ENCODE measurements around the gene FBXO5.
"Not testable (repeated sequence)": the region's sequence is repeated elsewhere in the genome, so short reads cannot be mapped to it uniquely, and the experiment has no call there.

FBXO5 gene

GRCh38 chr6:152982904-152983636 is at the start of gene FBXO5:
Gene FBXO5, minus strand, starts transcription at chr6:152983041. Its CDS starts 82 bp downstream, at chr6:152982959.
- peak; percentile 87 to 92 (median 90) for DNase-seq (ENCODE audit: low read depth in 2 of 3, low spot score in 2 of 3)

GRCh38 chr6:153032255-153032882 is 49.5 kb upstream of the FBXO5 start:
- no peak for DNase-seq (ENCODE audit: low read depth in 2 of 3, low spot score in 2 of 3)

DNA sequence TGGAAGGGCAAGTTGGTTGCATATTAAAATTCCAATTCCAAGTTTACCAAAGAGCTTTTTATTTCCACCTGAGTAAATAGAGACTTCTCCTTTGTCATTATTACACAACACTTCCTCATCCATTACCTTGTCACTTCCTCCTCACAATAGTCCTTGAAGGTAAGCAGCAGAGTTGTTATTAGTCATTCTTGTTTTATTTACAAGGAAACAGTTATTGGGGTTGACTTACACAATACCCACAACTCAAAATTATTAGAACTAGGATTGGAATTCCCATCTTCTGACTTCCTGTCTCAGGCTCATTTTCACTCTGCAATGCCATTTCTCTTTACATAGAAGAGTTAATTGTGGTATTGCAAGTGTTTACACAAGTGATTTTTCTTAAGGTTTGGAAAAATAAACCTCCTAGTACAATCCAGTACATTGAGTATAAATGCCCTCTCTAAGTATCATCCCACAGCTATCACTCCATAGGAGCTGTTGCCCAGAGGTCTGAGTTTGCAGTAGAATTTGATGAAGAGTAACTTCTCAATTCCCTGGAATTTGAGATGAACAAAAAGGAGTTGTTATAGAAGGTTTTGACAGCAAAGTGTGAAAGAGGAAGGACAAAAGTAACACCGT is 48.6 kb upstream of the FBXO5 start:
- no peak for DNase-seq (ENCODE audit: low read depth in 2 of 3, low spot score in 2 of 3)

DNA sequence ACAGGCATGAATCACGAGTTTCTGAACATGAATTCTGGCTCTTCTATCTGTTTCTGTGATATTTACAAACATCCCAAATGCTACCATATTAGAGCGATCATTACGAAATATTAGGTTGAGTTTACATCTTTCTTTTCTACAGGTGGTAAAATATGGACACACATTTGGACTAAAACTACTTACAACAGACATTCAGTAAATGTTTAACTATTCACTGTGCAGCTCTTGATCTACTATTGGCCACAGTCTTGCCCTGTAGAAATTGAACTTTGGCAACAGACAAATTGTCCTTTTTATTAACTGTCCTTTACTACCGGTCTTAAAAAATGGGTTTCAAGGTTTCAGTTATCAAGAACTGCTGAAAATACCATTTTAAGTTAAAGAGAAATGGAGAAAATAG is 46.1 kb upstream of the FBXO5 start:
- DNase-seq (ENCODE audit: low read depth in 2 of 3, low spot score in 2 of 3): no peak

DNA sequence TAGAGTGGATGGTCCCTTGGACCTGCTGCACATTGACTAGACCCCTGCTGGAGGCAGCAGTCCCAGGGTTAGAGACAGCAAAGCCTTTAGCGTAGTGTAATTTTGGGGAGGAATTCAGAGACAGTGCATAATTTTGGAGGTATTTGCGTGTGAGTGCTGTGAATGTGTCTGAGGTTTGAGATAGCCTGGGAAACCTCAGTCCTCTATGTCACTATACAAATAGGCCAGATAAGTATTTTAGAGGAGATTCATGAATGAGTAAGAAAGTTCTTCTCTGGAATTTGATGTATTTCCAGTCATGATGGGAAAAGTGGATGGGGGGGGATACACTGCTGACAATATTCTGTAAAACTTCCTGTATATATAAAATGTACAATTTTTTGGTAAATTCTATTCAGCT is 45.4 kb upstream of the FBXO5 start:
- no peak for DNase-seq (ENCODE audit: low read depth in 2 of 3, low spot score in 2 of 3)

DNA sequence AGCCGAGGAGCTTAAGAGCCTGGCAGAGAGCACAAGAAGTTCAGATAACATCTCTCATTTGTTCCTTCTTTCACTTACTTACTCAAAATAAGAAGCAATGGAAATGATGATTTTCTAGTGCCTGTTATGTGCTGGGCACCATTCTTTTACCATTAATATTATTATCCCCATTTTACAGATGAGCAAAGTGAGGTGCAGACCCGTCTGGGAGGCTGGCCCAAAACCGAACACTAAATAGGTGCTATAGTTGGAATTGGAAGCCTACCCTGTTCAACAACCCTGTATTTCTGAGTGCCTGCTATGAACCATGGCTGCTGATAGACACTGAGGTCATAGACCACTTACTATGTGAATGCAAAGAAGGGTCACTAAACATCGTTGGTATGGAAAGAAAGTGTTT is 44.6 kb upstream of the FBXO5 start:
- no peak for DNase-seq (ENCODE audit: low read depth in 2 of 3, low spot score in 2 of 3)

GRCh38 chr6:153024709-153025017 is 41.8 kb upstream of the FBXO5 start:
- no peak for DNase-seq (ENCODE audit: low read depth in 2 of 3, low spot score in 2 of 3)

DNA sequence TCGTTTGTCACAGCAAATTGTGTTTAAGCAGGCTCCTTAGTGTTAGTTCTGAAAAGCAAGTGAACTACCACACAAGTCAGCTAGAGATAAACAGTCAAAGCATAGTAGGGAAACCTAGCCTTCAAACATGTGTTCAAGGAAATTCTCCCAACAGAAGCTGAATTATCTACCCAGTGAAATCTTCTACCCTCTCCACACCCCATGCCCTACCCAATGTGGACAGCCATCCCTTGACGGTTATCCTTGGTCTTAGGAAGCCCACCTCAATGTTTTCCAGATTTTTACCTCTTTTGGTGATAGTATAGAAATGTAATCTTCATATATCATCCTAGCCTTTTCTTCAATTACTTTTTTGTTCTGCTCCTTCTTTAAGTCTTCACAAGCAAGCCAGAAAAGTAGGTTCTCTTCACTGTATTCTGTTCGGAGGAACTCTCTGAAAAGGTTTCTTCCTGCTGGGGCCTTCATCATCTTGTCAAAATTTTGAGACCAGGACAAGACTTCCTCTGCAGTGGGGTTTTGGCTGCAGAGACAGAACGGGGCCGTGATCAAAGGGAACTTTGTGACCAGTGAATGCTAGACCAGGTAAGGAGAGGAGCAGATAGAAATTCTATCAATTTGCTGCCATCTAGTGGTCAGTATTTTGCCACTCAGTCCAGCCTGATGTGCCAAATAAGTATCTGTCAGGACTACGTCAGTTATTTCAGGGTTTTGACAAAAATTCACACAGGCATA is 41.3 kb upstream of the FBXO5 start:
- no peak for DNase-seq (ENCODE audit: low read depth in 2 of 3, low spot score in 2 of 3)

GRCh38 chr6:153018355-153018754 is 35.5 kb upstream of the FBXO5 start:
- DNase-seq (ENCODE audit: low read depth in 2 of 3, low spot score in 2 of 3): no peak

DNA sequence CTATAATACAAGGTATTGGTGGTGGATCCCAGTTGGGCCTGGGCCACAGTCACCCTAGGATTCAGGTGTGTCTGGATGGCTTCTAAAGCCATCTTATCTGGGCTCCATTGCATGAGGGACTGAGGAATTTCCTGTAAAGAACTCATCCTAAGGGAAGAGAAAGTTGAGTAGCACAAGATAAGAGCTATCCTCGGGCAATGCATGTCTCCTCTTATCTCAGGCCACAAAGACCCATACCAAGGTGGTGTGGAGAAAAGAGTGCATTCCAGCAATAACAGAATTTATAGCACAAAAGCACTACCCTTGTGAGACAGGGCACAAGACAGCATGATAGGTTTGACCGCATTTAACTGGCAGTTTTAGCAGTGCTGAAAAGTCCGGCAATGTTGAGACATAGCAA is 34.0 kb upstream of the FBXO5 start:
- no peak for DNase-seq (ENCODE audit: low read depth in 2 of 3, low spot score in 2 of 3)

- DNase-seq (ENCODE audit: low read depth in 2 of 3, low spot score in 2 of 3): no peak
Observed at GRCh38 chr6:153015094-153015640, 32.3 kb upstream of the FBXO5 start.

DNA sequence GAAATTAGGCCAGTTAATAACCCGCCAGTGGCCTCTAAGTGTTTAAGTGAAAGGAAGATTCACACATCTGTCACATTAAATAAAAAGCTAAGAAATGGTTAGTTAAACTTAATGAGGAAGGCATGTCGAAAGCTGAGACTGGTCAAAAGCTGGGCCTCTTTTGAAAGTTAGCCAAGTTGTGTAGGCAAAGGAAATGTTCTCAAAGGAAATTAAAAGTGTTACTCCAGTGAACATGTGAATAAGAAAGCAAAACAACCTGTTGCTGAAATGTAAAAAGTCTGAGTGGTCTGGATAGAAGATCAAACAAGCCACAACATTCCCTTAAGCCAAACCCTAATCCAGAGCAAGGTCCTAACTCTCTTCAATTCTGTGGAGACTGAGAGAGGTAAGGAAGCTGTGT is 30.6 kb upstream of the FBXO5 start:
- no peak for DNase-seq (ENCODE audit: low read depth in 2 of 3, low spot score in 2 of 3)

DNA sequence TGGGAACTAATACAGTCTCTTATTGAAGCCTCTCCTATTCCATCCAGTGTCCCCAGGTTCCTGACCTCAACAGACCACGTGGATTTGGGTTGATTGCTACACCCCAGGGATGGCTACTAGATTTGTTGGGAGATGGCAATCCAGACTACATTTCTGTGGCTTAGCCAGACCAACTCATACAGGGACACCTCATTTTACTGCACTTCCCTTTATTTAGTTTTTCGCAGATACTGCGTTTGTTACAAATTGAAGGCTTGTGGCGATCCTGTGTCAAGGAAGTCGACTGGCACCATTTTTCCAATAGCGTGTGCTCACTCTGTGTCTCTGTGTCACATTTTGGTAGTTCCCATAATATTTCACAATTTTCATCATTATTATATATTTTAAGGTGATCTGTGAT is 30.0 kb upstream of the FBXO5 start:
- no peak for DNase-seq (ENCODE audit: low read depth in 2 of 3, low spot score in 2 of 3)

- no peak for DNase-seq (ENCODE audit: low read depth in 2 of 3, low spot score in 2 of 3)
Observed at GRCh38 chr6:153003366-153003690, 20.5 kb upstream of the FBXO5 start.

DNA sequence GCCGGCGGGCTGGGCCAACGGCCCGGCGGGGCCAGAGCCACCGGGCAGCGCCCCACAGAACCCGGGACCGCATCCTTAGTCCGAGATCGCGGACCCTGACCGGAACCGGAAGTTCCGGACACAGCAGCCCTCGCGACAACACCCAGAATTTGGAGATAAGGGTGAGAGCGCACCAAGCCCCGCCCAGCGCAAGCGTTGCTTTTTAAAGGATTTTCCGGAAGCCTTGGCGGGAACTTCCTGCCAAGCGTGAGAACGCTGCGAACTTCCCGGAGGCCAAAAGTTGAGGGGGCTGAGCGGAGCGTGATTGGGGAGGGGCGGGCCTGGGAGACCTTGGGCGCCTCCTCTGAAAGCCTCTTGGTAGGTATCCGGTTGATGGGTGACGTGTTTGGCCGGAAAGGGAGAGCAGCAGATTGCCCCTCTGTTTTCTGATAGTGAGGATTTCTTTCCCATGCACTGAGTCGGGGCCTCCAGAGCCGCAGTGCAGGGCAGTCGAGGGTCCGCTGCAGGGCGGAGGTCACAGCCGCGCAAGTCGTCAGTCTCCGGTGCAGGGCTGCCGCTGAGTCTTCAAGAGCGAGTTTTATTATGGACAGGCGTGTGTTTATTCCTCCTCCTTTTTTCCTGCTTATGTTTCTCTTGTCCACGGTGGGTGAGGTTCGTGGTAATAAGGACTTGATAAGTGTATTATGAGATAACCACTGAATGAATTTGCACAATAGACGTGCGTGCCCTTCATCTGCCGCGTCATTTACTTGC is 19.9 kb upstream of the FBXO5 start, which contains the start of gene MTRF1L:
MTRF1L (minus strand) TSS at position 97 of the 753 bp plus-strand sequence; CDS start at position 73, 24 bp downstream.
- DNase-seq (ENCODE audit: low read depth in 2 of 3, low spot score in 2 of 3): peak; percentile 61 to 79 (median 73)

DNA sequence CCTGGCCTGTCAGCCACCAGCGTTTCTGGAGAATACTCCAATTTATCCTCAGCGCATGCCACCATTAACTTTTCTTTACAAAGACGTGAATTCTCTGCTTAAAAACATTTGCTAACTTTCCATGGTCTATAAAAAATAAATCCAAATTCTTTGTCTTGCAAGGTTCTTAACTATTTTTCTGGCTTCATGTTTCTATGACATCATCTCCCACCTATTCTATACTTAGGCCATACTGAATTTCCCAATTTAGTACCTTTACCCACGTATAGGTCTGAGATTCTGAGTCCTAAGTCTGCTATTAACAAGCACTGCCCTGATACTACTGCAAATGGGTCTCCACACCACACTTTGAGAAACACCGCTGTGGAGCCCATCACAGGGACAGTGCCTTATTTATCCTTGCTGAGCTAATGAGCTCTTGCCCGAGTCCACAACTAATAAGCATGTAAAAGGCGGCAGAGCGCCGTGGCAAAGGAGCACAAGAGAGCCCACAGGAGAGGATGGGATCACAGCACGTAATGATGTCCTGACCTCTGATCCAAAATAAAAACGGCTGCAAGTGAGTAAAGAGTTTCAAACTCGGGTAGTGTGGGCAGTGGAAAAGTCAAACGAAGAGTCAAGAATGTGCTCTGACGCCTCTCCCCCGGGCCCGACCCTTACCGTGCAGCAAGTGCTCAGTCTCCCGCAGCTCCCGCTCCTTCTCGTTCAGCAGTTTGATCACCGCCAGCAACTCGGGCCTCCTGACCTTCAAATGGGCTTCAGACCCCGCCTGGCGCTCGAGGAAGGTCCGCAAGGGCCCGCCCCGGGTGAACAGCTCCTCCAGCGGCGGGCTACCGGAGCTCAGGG is 19.1 kb upstream of the FBXO5 start:
- DNase-seq (ENCODE audit: low read depth in 2 of 3, low spot score in 2 of 3): no peak

DNA sequence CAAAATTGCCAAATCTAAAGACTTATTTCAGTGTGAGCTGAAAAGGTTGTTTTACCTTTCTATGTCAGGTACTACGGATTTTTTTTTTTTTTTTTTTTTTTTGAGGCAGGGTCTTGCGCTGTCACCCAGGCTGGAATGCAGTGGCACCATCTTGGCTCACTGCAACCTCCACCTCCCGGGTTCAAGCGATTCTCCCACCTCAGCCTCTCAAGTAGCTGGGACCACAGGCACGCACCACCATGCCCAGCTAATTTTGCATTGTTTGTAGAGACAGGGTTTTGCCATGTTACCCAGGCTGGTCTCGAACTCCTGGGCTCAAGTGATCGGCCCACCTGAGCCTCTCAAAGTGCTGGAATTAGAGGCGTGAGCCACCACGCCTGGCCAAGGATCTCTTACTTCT is 17.9 kb upstream of the FBXO5 start:
- DNase-seq (ENCODE audit: low read depth in 2 of 3, low spot score in 2 of 3): not testable (repeated sequence)

- no peak for DNase-seq (ENCODE audit: low read depth in 2 of 3, low spot score in 2 of 3)
Observed at GRCh38 chr6:153000243-153000642, 17.4 kb upstream of the FBXO5 start.

DNA sequence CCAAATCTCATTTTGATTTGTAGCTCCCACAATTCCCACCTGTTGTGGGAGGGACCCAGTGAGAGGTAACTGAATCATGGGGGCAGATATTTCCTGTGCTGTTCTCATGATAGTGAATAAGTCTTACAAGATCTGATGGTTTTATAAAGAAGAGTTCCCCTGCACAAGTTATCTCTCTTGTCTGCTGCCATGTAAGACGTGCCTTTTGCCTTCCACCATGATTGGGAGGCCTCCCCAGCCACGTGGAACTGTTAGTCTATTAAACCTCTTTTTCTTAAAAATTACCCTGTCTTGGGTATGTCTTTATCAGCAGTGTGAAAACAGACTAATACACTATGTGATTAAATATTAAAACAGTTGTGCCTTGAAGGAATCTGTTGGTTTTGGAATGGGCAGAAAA is 16.7 kb upstream of the FBXO5 start:
- not testable (repeated sequence) for DNase-seq (ENCODE audit: low read depth in 2 of 3, low spot score in 2 of 3)

GRCh38 chr6:152993847-152994246 is 11.0 kb upstream of the FBXO5 start:
- DNase-seq (ENCODE audit: low read depth in 2 of 3, low spot score in 2 of 3): no peak

Data from activated CD8-positive, alpha-beta memory T cell treated with anti-CD3 and anti-CD28 coated beads for 48 hours (primary cell).